ENCODE results near the gene HAUS6. TPM values are rescaled to one million over a fixed set of nuclear protein-coding genes. Genes with fewer than 3 reads are reported as not detected.

The HAUS6 gene
- total and polyA plus RNA-seq, 4 donors: 1.4 to 9.2 (median 5.9) TPM

- Histone ChIP-seq H3K4me1 (ENCODE audit: control insufficient read depth in 1 of 2, insufficient read depth in 2 of 2, low read length in 2 of 2) (peaks cover 0 to 2% of the 10 kb centered on the region in 2 donors), H3K27me3 (ENCODE audit: control insufficient read depth in 1 of 2, insufficient read depth in 2 of 2, low read length in 1 of 2) (no peaks in the 10 kb centered on the region), H3K4me3 (ENCODE audit: low read length in 2 of 2) (no peak overlapping the region), H3K36me3 (ENCODE audit: control insufficient read depth in 1 of 2, insufficient read depth in 2 of 2, low read length in 1 of 2) (no peaks in the 10 kb centered on the region), H3K9me3 (ENCODE audit: control insufficient read depth, low read length) (no peaks in the 10 kb centered on the region), H3K27ac (ENCODE audit: low read depth in 1 of 2, low read length in 2 of 2) (no peak overlapping the region)
- WGBS, 2 donors: 16 to 17% methylated on average over 4 of the region's 4 CpGs
- ATAC-seq (ENCODE audit: low FRiP score) (no peak), DNase-seq (no peak)
- intact Hi-C loops (cut with DNase I): loop anchor here in 1 of 2 donors (10.0 kb wide), 1 partner anchor 583 kb away; no protein-coding TSS in a partner anchor
Measured at GRCh38 chr9:19018201-19018600, 84.5 kb downstream of the HAUS6 start.

- no peaks in the 10 kb centered on the region for H3K4me1 ChIP-seq (ENCODE audit: control insufficient read depth in 1 of 2, insufficient read depth in 2 of 2, low read length in 2 of 2)
- DNase-seq: no peak
- 79 to 85% methylated on average over 5 of the region's 5 CpGs for WGBS, 2 donors
- no peak overlapping the region for H3K4me3 ChIP-seq (ENCODE audit: low read length in 2 of 2)
- ATAC-seq (ENCODE audit: low FRiP score): no peak
- no peak overlapping the region for H3K27ac ChIP-seq (ENCODE audit: low read depth in 1 of 2, low read length in 2 of 2)
- H3K36me3 ChIP-seq (ENCODE audit: control insufficient read depth in 1 of 2, insufficient read depth in 2 of 2, low read length in 1 of 2): no peaks in the 10 kb centered on the region
- no peaks in the 10 kb centered on the region for H3K9me3 ChIP-seq (ENCODE audit: control insufficient read depth, low read length)
- intact Hi-C loops (cut with DNase I): no loop called here
- no peaks in the 10 kb centered on the region for H3K27me3 ChIP-seq (ENCODE audit: control insufficient read depth in 1 of 2, insufficient read depth in 2 of 2, low read length in 1 of 2)
Measured at GRCh38 chr9:19009391-19009965, 93.2 kb downstream of the HAUS6 start.

Other genes with a start within 250 kb of the HAUS6 start
- under 1 TPM; 0.24 to 0.29 TPM for gene SAXO1, start 69.7 kb downstream of the HAUS6 start, total RNA-seq
- gene SAXO1, start 69.7 kb downstream of the HAUS6 start, polyA plus RNA-seq: not detected
- 10 to 100 TPM; 85.9 to 87.2 TPM for gene RRAGA, start 53.5 kb downstream of the HAUS6 start, total RNA-seq
- gene RRAGA, start 53.5 kb downstream of the HAUS6 start, polyA plus RNA-seq: 10 to 100 TPM; 47.6 to 94.8 TPM
- 100 to 1,000 TPM in 1 of 2 donors, 10 to 100 TPM in 1; 61.3 to 148 TPM for gene PLIN2, start 24.6 kb upstream of the HAUS6 start, total RNA-seq
- gene PLIN2, start 24.6 kb upstream of the HAUS6 start, polyA plus RNA-seq: 100 to 1,000 TPM in 1 of 2 donors, 10 to 100 TPM in 1; 22.5 to 112 TPM
- gene DENND4C, start 127.8 kb upstream of the HAUS6 start, total RNA-seq: 10 to 100 TPM; 48.7 to 68.0 TPM
- gene DENND4C, start 127.8 kb upstream of the HAUS6 start, polyA plus RNA-seq: 10 to 100 TPM; 19.9 to 21.9 TPM